ENCODE measurements around the gene PHLDB1.

PHLDB1 gene

DNA sequence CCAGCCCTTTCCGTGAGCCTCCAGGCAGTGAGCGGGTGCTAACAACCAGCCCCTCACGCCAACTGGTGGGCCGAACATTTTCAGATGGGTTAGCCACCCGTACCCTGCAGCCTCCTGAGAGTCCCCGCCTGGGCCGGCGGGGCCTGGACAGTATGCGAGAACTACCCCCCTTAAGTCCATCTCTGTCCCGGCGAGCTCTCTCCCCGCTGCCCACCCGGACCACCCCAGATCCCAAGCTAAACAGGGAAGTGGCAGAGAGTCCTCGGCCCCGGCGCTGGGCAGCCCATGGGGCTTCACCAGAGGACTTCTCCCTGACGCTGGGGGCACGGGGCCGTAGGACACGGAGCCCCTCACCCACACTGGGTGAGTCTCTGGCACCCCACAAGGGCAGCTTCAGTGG is 20.6 kb downstream of the PHLDB1 start:
- TF ChIP-seq EZH2 (IDR thresholded peaks at IDR 0.05; ENCODE audit: borderline replicate concordance, low read length) = no peak
- TF ChIP-seq, protein P1, sequence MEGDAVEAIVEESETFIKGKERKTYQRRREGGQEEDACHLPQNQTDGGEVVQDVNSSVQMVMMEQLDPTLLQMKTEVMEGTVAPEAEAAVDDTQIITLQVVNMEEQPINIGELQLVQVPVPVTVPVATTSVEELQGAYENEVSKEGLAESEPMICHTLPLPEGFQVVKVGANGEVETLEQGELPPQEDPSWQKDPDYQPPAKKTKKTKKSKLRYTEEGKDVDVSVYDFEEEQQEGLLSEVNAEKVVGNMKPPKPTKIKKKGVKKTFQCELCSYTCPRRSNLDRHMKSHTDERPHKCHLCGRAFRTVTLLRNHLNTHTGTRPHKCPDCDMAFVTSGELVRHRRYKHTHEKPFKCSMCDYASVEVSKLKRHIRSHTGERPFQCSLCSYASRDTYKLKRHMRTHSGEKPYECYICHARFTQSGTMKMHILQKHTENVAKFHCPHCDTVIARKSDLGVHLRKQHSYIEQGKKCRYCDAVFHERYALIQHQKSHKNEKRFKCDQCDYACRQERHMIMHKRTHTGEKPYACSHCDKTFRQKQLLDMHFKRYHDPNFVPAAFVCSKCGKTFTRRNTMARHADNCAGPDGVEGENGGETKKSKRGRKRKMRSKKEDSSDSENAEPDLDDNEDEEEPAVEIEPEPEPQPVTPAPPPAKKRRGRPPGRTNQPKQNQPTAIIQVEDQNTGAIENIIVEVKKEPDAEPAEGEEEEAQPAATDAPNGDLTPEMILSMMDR (IDR thresholded peaks at IDR 0.05; ENCODE audit: low read length) = no peak
- no peak overlapping the region for H3K9ac ChIP-seq (ENCODE audit: low read length)
- no peaks in the 10 kb centered on the region for H4K20me1 ChIP-seq (ENCODE audit: insufficient read depth, low read length)

DNA sequence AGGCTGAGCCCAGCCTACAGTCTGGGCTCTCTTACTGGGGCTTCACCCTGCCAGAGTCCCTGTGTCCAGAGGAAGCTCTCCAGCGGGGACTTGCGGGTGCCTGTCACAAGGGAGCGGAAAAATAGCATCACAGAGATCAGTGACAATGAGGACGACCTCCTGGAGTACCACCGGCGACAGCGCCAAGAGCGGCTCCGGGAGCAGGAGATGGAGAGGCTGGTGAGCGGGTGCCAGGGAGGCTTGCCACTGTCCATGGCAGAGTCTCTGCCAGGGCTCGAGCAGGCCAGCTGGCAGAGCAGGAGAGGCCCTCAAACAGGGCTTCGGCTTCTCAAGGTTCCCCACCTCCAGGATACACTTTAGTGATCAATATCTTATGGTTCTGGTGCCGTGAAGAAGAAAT is 21.0 kb downstream of the PHLDB1 start:
- no peak overlapping the region for H3K27ac ChIP-seq (ENCODE audit: low read depth, low read length, poor library complexity, severe bottlenecking)
- H3K79me2 ChIP-seq (ENCODE audit: insufficient read depth, low read length) = no peaks in the 10 kb centered on the region
- no peaks in the 10 kb centered on the region for H3K9me2 ChIP-seq (ENCODE audit: low read depth, low read length)
- H3K27me3 ChIP-seq (ENCODE audit: insufficient read depth, low read length) = 0 out of 2 replicates have a peak, but pooled peaks cover 3% of the 10 kb centered on the region
- no peak overlapping the region for H3K4me3 ChIP-seq (ENCODE audit: low read depth, low read length, poor library complexity, severe bottlenecking)
- H3K36me3 ChIP-seq (ENCODE audit: insufficient read depth, low read length) = no peaks in the 10 kb centered on the region
- no peak overlapping the region for H3K9ac ChIP-seq (ENCODE audit: low read length)
- no peak overlapping the region for H3K4me2 ChIP-seq (ENCODE audit: low read length)
- H3K9me3 ChIP-seq (ENCODE audit: low read length) = no peaks in the 10 kb centered on the region
- no peak overlapping the region for H2AFZ ChIP-seq (ENCODE audit: low read length)
- no peak for TF ChIP-seq EZH2 (IDR thresholded peaks at IDR 0.05; ENCODE audit: borderline replicate concordance, low read length)
- TF ChIP-seq, protein P1 (IDR thresholded peaks at IDR 0.05; ENCODE audit: low read length) = no peak
- H3K4me1 ChIP-seq (ENCODE audit: insufficient read depth, low read length, severe bottlenecking) = no peaks in the 10 kb centered on the region
- no peaks in the 10 kb centered on the region for H4K20me1 ChIP-seq (ENCODE audit: insufficient read depth, low read length)
- no peaks in the 10 kb centered on the region for H3F3A ChIP-seq (ENCODE audit: insufficient read depth, low read length)

More for the DNA sequence above, 20.6 kb downstream of the PHLDB1 start:
- 0 out of 2 replicates have a peak, but pooled peaks cover 3% of the 10 kb centered on the region for H3K27me3 ChIP-seq (ENCODE audit: insufficient read depth, low read length)
- H3F3A ChIP-seq (ENCODE audit: insufficient read depth, low read length) = no peaks in the 10 kb centered on the region
- no peak overlapping the region for H3K4me3 ChIP-seq (ENCODE audit: low read depth, low read length, poor library complexity, severe bottlenecking)
- H2AFZ ChIP-seq (ENCODE audit: low read length) = no peak overlapping the region
- H3K9me3 ChIP-seq (ENCODE audit: low read length) = no peaks in the 10 kb centered on the region
- no peaks in the 10 kb centered on the region for H3K4me1 ChIP-seq (ENCODE audit: insufficient read depth, low read length, severe bottlenecking)
- H3K79me2 ChIP-seq (ENCODE audit: insufficient read depth, low read length) = no peaks in the 10 kb centered on the region
- H3K27ac ChIP-seq (ENCODE audit: low read depth, low read length, poor library complexity, severe bottlenecking) = no peak overlapping the region
- no peaks in the 10 kb centered on the region for H3K36me3 ChIP-seq (ENCODE audit: insufficient read depth, low read length)
- no peak overlapping the region for H3K4me2 ChIP-seq (ENCODE audit: low read length)
- no peaks in the 10 kb centered on the region for H3K9me2 ChIP-seq (ENCODE audit: low read depth, low read length)

DNA sequence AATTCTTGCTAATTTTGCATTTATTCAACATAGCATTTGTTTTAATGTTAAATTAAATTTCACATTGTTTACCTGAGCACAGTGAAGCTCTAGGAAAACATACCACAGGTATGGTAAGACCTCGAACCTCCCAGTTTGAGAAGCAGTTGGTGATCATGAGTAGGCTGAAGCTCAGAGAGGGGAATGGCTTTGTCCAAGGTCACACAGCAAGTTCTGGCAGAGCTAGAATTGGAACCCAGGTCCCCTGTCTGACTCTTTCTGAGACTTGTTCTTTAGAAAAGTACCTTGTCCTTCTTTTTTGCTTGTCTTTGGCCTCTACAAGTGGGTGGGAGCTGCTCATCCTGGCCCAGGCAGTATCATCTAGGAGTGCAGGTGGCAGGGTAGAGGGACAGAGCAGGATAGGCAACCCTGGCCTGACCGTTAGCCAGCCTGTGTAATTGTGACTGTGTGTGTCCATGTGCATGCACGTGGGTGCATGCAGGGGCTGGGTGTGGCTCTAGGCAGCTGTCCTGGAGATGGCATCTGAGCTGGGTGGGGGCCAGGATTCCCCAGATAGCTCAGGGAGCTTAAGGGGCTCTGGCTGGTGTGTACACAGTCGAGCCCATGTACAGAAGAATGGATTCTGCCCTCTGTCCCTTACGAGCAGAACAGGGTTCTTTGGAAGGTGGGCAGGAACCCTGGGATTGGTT is 21.6 kb downstream of the PHLDB1 start:
- H3K9me3 ChIP-seq (ENCODE audit: low read length) = no peaks in the 10 kb centered on the region
- H2AFZ ChIP-seq (ENCODE audit: low read length) = no peak overlapping the region
- H3K27me3 ChIP-seq (ENCODE audit: insufficient read depth, low read length) = 0 out of 2 replicates have a peak, but pooled peaks cover 3% of the 10 kb centered on the region
- no peaks in the 10 kb centered on the region for H4K20me1 ChIP-seq (ENCODE audit: insufficient read depth, low read length)
- no peaks in the 10 kb centered on the region for H3F3A ChIP-seq (ENCODE audit: insufficient read depth, low read length)
- H3K9me2 ChIP-seq (ENCODE audit: low read depth, low read length) = no peaks in the 10 kb centered on the region
- no peaks in the 10 kb centered on the region for H3K79me2 ChIP-seq (ENCODE audit: insufficient read depth, low read length)
- H3K36me3 ChIP-seq (ENCODE audit: insufficient read depth, low read length) = no peaks in the 10 kb centered on the region
- no peak overlapping the region for H3K4me3 ChIP-seq (ENCODE audit: low read depth, low read length, poor library complexity, severe bottlenecking)
- H3K4me1 ChIP-seq (ENCODE audit: insufficient read depth, low read length, severe bottlenecking) = no peaks in the 10 kb centered on the region
- H3K9ac ChIP-seq (ENCODE audit: low read length) = no peak overlapping the region
- TF ChIP-seq, protein P1 (IDR thresholded peaks at IDR 0.05; ENCODE audit: low read length) = no peak
- TF ChIP-seq EZH2 (IDR thresholded peaks at IDR 0.05; ENCODE audit: borderline replicate concordance, low read length) = no peak
- no peak overlapping the region for H3K27ac ChIP-seq (ENCODE audit: low read depth, low read length, poor library complexity, severe bottlenecking)
- H3K4me2 ChIP-seq (ENCODE audit: low read length) = no peak overlapping the region

Data from OCI-LY1 (cell line).